Osteoblast (primary cell): ENCODE results near the gene ELN. TPM values are rescaled to one million over a fixed set of nuclear protein-coding genes. Genes with fewer than 3 reads are reported as not detected.

Source experiments
- DNase-seq: peaks from one replicate; pipeline ENCODE4 v3.0.0; 2011; ENCODE audit warnings: low spot score, mixed read lengths; ENCODE audit not compliant: insufficient read length; ENCODE audit errors: missing footprints
- H2AFZ ChIP-seq: 2 replicates; pipeline ENCODE4 v1.6.0; 2011; ENCODE audit warnings: mild to moderate bottlenecking, low read length
- H3K27ac ChIP-seq: 2 replicates; pipeline ENCODE4 v1.5.1; 2011; ENCODE audit warnings: mild to moderate bottlenecking, low read depth, low read length, moderate library complexity
- H3K27me3 ChIP-seq: 2 replicates; pipeline ENCODE4 v1.6.0; 2012; ENCODE audit warnings: mild to moderate bottlenecking, control low read depth, inconsistent platforms, low read length, moderate library complexity; ENCODE audit not compliant: insufficient read depth
- H3K36me3 ChIP-seq: 2 replicates; pipeline ENCODE4 v1.5.1; 2011; ENCODE audit warnings: mild to moderate bottlenecking, low read length, control low read depth, moderate library complexity; ENCODE audit not compliant: insufficient read depth
- H3K4me1 ChIP-seq: 2 replicates; pipeline ENCODE4 v1.5.1; 2011; ENCODE audit warnings: mild to moderate bottlenecking, low read length, control low read depth, moderate library complexity; ENCODE audit not compliant: insufficient read depth
- H3K4me2 ChIP-seq: 2 replicates; pipeline ENCODE4 v1.6.0; 2011; ENCODE audit warnings: mild to moderate bottlenecking, low read length; ENCODE audit not compliant: insufficient read depth
- H3K4me3 ChIP-seq: fragments of 200-600 bp; sonication (generic); 3 replicates; pipeline ENCODE4 v1.5.1; 2012; ENCODE audit warnings: mild to moderate bottlenecking, low read length, inconsistent platforms; ENCODE audit not compliant: insufficient read depth
- H3K79me2 ChIP-seq: 2 replicates; pipeline ENCODE4 v1.6.0; 2012; ENCODE audit warnings: mild to moderate bottlenecking, low read length, control low read depth, inconsistent platforms; ENCODE audit not compliant: insufficient read depth
- H3K9me3 ChIP-seq: 2 replicates; pipeline ENCODE4 v1.5.1; 2011; ENCODE audit warnings: low read depth, low read length, control low read depth
- H4K20me1 ChIP-seq: 2 replicates; pipeline ENCODE4 v1.6.0; 2012; ENCODE audit warnings: mild to moderate bottlenecking, low read length, control low read depth; ENCODE audit not compliant: insufficient read depth
- total RNA-seq: library from RNA; depleted of rRNA; stranded (reverse); fragments of >200 nt; gene quantifications from 2 replicates; pipeline ENCODE4 v1.2.3, GENCODE V29; 2012
- TF ChIP-seq, protein P1 (sequence below): IDR thresholded peaks from 2 replicates; pipeline ENCODE4 v1.5.1; 2011; ENCODE audit warnings: mild to moderate bottlenecking, low read depth, low read length, moderate library complexity; ENCODE audit errors: extremely low read depth

The ELN gene
- total RNA-seq, 1 donor: 69.1 TPM

DNA sequence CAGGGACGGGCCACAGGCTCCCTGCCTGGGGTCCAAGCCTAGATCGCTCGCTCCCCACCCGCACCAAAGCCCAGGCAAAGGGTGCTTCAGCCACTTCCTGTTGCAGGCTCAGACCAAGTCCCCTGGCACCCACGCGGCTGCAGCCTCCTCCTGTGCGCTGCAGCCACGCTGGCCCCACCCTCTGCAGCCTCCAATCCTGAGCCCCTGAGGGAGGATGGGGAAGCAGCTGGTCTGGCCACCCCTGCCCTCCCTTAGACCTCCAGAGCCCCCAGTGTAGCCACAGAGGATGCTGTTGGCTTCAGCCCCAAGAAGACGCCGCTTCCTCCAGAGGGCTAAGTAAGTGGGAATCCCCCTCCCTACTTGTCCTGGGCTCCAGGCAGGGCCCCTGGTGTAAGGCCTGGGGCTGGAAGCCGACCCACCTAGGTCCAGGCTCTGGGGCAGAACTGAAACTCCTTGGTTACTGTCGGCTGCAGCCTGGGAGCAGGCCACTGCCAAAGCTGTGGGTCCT lies 65.0 kb downstream of the ELN start:
- Histone ChIP-seq H4K20me1 (peaks cover 3% of the 10 kb centered on the region), H3K27ac (peak overlapping the region; percentile 75), H3K4me1 (peaks cover 38% of the 10 kb centered on the region), H3K27me3 (no peaks in the 10 kb centered on the region), H3K4me2 (peak overlapping the region; percentile 24), H3K79me2 (peaks cover 55% of the 10 kb centered on the region), H3K9me3 (peaks cover 7% of the 10 kb centered on the region), H3K4me3 (peak overlapping the region; percentile 12), H3K36me3 (peaks cover 29% of the 10 kb centered on the region), H2AFZ (peak overlapping the region; percentile 71)
- TF ChIP-seq, protein P1, sequence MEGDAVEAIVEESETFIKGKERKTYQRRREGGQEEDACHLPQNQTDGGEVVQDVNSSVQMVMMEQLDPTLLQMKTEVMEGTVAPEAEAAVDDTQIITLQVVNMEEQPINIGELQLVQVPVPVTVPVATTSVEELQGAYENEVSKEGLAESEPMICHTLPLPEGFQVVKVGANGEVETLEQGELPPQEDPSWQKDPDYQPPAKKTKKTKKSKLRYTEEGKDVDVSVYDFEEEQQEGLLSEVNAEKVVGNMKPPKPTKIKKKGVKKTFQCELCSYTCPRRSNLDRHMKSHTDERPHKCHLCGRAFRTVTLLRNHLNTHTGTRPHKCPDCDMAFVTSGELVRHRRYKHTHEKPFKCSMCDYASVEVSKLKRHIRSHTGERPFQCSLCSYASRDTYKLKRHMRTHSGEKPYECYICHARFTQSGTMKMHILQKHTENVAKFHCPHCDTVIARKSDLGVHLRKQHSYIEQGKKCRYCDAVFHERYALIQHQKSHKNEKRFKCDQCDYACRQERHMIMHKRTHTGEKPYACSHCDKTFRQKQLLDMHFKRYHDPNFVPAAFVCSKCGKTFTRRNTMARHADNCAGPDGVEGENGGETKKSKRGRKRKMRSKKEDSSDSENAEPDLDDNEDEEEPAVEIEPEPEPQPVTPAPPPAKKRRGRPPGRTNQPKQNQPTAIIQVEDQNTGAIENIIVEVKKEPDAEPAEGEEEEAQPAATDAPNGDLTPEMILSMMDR: no peak
- peak; percentile 92 for DNase-seq

DNA sequence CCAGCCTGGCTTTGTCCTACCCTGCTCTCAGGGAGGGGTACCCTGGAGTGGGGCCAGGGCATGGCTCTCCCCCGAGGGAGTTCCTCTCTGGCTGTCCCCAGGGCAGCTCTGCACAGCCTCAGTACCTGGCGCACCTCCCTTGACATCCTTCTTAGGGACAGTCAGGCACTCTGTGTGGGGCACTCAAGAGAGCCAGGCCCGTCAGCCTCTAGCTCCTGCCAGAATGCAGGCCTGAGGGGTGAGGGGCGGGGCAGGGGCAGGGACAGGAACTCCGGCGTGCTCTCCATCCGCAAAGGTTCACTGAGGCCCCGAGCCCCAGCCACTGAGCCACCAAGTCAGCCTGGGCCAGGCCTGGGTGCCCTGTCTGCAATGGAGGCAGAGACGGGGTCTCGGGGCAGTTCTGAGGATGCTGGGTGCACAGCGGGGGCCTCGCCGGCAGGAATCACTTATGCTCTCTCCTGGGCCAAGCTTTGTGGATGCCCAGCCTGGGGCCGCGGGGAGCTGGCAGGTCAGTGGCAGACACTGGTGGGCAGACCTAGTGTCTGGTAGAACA lies 65.8 kb downstream of the ELN start:
- Histone ChIP-seq H3K9me3 (peaks cover 7% of the 10 kb centered on the region), H3K4me1 (peaks cover 45% of the 10 kb centered on the region), H3K27ac (peak overlapping the region; percentile 92), H2AFZ (no peak overlapping the region), H3K79me2 (peaks cover 50% of the 10 kb centered on the region), H4K20me1 (peaks cover 3% of the 10 kb centered on the region), H3K36me3 (peaks cover 25% of the 10 kb centered on the region), H3K27me3 (no peaks in the 10 kb centered on the region), H3K4me2 (peak overlapping the region; percentile 85), H3K4me3 (peak overlapping the region; percentile 62)
- TF ChIP-seq, protein P1: no peak
- DNase-seq: no peak

DNA sequence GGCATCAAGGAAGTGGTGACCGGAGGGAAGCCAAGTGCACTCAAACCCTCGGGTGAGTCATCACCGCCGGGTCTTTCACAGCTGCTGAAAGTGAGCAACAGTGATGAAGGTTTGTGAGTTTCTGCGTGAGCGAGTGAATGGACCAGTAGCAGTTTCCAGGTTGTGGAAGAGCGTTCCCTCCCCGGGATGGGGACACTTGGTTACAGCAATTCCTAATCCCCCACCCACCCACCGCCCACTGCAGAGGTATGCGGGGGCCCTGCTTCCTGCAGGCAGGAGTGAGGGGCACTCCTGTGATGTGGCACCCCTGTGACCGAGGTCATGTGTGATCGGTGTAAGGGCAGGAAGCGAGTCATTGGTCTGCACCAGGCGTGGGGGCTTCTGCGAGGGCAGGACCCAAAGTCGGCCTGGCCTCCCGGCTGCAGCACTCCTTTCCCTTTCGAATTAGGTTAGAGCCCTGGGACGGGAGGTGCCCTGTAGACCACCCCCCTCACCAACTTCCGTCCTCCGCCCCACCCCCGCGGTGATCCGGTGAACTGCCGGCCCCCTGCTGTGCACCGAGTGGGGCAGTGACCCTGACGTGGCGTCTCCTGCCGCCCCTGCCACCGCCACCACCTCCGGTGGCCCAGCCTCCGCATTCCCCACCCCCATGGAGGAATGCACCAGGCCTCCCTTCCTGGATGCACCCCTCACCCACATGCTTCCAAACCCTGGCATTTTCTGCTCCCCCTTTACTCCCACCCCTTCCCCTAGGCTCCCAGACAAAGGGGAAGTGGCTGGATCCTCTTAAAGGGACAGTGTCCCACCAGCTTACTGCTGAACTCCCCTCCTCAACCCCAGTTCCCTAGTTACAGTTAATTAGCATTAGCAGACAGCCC lies 66.5 kb downstream of the ELN start:
- H3K79me2 ChIP-seq: peaks cover 47% of the 10 kb centered on the region
- DNase-seq: peak; percentile 99
- TF ChIP-seq, protein P1: no peak
- peaks cover 28% of the 10 kb centered on the region for H3K36me3 ChIP-seq
- H3K27me3 ChIP-seq: no peaks in the 10 kb centered on the region
- H4K20me1 ChIP-seq: no peaks in the 10 kb centered on the region
- peaks cover 7% of the 10 kb centered on the region for H3K9me3 ChIP-seq
- H3K4me1 ChIP-seq: peaks cover 49% of the 10 kb centered on the region
- peak overlapping the region; percentile 85 for H3K4me2 ChIP-seq
- H3K27ac ChIP-seq: peak overlapping the region; percentile 92
- H2AFZ ChIP-seq: peak overlapping the region; percentile 54
- H3K4me3 ChIP-seq: peak overlapping the region; percentile 62

DNA sequence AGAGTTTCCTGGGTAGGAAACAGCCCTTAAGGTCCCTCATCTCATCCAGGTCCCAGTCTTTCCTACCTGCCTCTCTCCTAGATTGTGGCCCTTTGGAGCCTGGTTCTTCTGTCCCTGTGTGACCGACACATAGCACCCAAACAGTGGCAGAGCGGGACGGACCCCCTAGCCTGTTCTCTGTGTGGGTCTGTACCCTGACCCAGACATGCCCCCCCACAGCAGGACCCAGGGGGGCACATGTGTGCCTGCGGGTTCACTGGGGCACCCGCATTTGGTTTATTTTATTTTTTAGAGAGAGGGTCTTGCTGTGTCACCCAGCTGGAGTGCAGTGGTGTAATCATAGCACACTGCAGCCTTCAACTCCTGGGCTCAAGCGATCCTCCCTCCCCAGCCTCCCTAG lies 67.2 kb downstream of the ELN start:
- peak; percentile 23 for DNase-seq
- peaks cover 34% of the 10 kb centered on the region for H3K36me3 ChIP-seq
- peak overlapping the region; percentile 62 for H3K4me3 ChIP-seq
- H4K20me1 ChIP-seq: no peaks in the 10 kb centered on the region
- H3K27me3 ChIP-seq: no peaks in the 10 kb centered on the region
- H3K4me1 ChIP-seq: peaks cover 49% of the 10 kb centered on the region
- peaks cover 45% of the 10 kb centered on the region for H3K79me2 ChIP-seq
- peak overlapping the region; percentile 92 for H3K27ac ChIP-seq
- TF ChIP-seq, protein P1: no peak
- H2AFZ ChIP-seq: peak overlapping the region; percentile 20
- H3K4me2 ChIP-seq: peak overlapping the region; percentile 85
- H3K9me3 ChIP-seq: peaks cover 7% of the 10 kb centered on the region
